GM21723 (cell line): ENCODE results near the gene DHX32.
"Not testable (repeated sequence)": the region's sequence is repeated elsewhere in the genome, so short reads cannot be mapped to it uniquely, and the experiment has no call there.

Experiments used
- ATAC-seq: cut with Tn5 transposase; IDR thresholded peaks from one replicate; pipeline ENCODE4 v1.9.1; 2021; ENCODE audit warnings: mild to moderate bottlenecking, moderate library complexity; ENCODE audit not compliant: unreplicated experiment

Gene DHX32

GRCh38 chr10:125896088-125896934, 15.2 kb upstream of the DHX32 start, which contains the start of gene FANK1:
Gene FANK1, plus strand, starts transcription at chr10:125896564. Its CDS starts 79 bp downstream, at chr10:125896643.
- ATAC-seq = peak; percentile 88

GRCh38 chr10:125895130-125896087, 14.3 kb upstream of the DHX32 start:
- ATAC-seq = peak; percentile 63

- ATAC-seq = not testable (repeated sequence)
These were observed 13.1 kb upstream of the DHX32 start for GRCh38 chr10:125894176-125894575.

- ATAC-seq = not testable (repeated sequence)
These were observed 11.3 kb upstream of the DHX32 start for GRCh38 chr10:125892402-125892801.

- ATAC-seq = not testable (repeated sequence)
These were observed 8.3 kb upstream of the DHX32 start for GRCh38 chr10:125889441-125889840.

GRCh38 chr10:125886914-125887512, 5.9 kb upstream of the DHX32 start:
- ATAC-seq = no peak

GRCh38 chr10:125883211-125883610, 2.1 kb upstream of the DHX32 start:
- ATAC-seq = no peak

GRCh38 chr10:125882596-125882995, 1.5 kb upstream of the DHX32 start:
- no peak for ATAC-seq

GRCh38 chr10:125880719-125881118, 373 bp downstream of the DHX32 start:
- ATAC-seq = no peak

- ATAC-seq = no peak
These were observed 1.9 kb downstream of the DHX32 start for GRCh38 chr10:125878957-125879835.

GRCh38 chr10:125871338-125871737, 9.8 kb downstream of the DHX32 start:
- ATAC-seq = no peak

GRCh38 chr10:125868372-125868975, 12.6 kb downstream of the DHX32 start:
- ATAC-seq = peak; percentile 75

GRCh38 chr10:125866421-125867029, 14.6 kb downstream of the DHX32 start:
- ATAC-seq = no peak

GRCh38 chr10:125865120-125865519, 16.0 kb downstream of the DHX32 start:
- ATAC-seq = no peak

GRCh38 chr10:125859128-125859817, 21.8 kb downstream of the DHX32 start:
- ATAC-seq = no peak

GRCh38 chr10:125857185-125857760, 23.8 kb downstream of the DHX32 start:
- ATAC-seq = no peak

GRCh38 chr10:125852487-125852886, 28.6 kb downstream of the DHX32 start:
- ATAC-seq = no peak
